ENCODE data around the gene RNASE12.

GRCh38 chr14:20627346-20628027, 36.3 kb upstream of the RNASE12 start:
- TF ChIP-seq POLR2AphosphoS5 (IDR thresholded peaks at IDR 0.05) (no peak), POLR2A (IDR thresholded peaks at IDR 0.05) (no peak)
- TF ChIP-seq, protein P1, sequence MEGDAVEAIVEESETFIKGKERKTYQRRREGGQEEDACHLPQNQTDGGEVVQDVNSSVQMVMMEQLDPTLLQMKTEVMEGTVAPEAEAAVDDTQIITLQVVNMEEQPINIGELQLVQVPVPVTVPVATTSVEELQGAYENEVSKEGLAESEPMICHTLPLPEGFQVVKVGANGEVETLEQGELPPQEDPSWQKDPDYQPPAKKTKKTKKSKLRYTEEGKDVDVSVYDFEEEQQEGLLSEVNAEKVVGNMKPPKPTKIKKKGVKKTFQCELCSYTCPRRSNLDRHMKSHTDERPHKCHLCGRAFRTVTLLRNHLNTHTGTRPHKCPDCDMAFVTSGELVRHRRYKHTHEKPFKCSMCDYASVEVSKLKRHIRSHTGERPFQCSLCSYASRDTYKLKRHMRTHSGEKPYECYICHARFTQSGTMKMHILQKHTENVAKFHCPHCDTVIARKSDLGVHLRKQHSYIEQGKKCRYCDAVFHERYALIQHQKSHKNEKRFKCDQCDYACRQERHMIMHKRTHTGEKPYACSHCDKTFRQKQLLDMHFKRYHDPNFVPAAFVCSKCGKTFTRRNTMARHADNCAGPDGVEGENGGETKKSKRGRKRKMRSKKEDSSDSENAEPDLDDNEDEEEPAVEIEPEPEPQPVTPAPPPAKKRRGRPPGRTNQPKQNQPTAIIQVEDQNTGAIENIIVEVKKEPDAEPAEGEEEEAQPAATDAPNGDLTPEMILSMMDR (IDR thresholded peaks at IDR 0.05) = no peak
